GM21360 (cell line): ENCODE results near the gene DPH5.
"Not testable (repeated sequence)": the region's sequence is repeated elsewhere in the genome, so short reads cannot be mapped to it uniquely, and the experiment has no call there.

Source experiments
- ATAC-seq: cut with Tn5 transposase; IDR thresholded peaks from one replicate; pipeline ENCODE4 v1.9.1; 2021; ENCODE audit warnings: mild to moderate bottlenecking, moderate library complexity; ENCODE audit not compliant: unreplicated experiment

Gene DPH5

DNA sequence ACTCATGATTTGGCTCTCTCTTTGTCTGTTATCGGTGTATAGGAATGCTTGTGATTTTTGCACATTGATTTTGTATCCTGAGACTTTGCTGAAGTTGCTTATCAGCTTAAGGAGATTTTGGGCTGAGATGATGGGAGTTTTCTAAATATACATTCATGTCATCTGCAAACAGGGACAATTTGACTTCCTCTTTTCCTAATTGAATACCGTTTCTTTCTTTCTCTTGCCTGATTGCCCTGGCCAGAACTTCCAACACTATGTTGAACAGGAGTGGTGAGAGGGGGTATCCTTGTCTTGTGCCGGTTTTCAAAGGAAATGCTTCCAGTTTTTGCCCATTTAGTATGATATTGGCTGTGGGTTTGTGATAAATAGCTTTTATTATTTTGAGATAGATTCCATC is 79.5 kb downstream of the DPH5 start:
- ATAC-seq, result not testable (repeated sequence)

DNA sequence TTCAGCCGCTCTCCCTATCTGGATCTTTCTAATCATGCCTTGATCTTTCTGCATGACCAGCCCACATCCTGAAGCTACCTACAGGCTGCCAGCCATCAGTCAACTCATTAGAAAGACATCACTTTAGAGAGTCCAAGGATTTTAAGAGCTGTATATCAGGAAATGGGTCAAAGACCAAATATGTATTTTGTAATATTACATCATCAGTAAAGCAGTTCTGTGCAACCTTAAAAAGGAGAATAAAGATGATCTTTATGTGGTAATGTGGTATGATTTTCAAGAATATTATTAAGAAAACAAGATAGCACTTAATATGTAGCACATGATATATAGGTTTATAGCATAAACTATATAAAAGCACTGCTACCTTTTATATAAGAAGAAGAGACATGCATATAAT is 82.1 kb downstream of the DPH5 start:
- no peak for ATAC-seq

DNA sequence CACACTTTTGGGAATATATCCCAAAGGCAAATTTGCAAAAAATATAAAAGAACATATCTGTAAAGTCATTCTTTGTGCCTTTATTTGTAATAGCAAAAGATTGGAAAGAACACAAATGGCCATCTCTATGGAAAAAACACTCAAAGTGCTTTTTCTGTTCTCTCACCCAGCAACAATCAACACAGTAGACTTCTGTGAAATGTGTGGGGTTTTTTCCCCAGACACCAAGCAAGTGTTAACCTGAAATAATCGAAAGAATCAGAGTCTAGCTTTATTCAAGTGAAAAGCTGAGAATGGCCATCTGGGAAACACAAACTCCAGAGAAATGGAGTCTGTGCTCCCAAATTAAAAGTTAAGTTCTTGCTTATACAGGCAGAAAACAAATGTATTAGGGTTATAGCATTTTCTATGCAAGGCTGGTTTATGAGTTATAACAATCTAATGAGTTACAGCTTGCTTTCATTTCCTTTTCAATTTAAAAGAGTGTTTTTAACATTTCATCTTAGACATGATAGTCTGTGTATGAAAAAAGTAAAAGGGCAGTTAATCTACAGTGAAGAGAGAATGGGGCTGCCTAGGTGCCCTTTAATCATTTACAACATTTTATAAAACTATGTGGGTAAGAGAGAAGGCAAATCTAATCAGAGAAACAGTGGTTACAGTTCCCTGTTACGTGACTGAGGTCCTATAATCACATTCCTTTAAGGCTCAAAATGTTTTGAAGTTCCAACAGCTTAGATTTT is 83.1 kb downstream of the DPH5 start:
- ATAC-seq, result no peak

DNA sequence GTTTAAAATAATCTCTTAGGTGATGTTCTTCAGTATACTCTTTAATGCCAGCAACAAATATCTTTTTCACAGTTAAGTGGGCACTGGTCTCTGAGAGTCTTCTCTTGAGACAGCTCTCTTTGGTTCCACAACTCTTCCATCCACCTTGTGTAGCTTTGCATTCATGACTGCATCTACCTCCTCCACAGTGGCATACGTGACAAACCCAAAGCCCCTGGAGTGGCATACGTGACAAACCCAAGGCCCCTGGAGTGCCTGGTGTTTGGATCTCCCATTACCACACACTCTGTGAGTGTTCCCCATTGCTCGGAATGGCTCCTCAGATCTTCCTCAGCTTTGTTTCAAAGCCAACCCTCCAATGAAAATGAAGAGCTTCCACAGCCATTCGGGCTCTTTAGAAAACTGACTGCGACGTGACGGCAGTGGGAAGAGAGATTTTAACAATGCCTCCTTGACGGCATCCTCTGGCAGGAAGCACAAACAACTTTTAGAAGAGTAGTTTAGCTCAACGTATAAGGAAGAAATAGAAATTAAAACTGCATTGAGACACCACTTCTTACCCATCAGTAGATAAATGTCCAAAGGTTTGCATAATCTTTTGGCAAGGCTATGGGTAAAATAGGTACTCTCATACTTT is 83.9 kb downstream of the DPH5 start:
- ATAC-seq, result no peak

GRCh38 chr1:100941098-100941527 is 84.5 kb downstream of the DPH5 start:
- no peak for ATAC-seq
